NCI-H187 (cell line): Measurements from ENCODE around the gene ENPP5.
A peak's percentile ranks its signal among the peaks of the same experiment; 100 is the strongest.

Source experiments
- DNase-seq, 2 experiments: peaks; one replicate each; lab custom pipeline; 2025; lab: John Stamatoyannopoulos, UW

ENPP5 gene, protein sequence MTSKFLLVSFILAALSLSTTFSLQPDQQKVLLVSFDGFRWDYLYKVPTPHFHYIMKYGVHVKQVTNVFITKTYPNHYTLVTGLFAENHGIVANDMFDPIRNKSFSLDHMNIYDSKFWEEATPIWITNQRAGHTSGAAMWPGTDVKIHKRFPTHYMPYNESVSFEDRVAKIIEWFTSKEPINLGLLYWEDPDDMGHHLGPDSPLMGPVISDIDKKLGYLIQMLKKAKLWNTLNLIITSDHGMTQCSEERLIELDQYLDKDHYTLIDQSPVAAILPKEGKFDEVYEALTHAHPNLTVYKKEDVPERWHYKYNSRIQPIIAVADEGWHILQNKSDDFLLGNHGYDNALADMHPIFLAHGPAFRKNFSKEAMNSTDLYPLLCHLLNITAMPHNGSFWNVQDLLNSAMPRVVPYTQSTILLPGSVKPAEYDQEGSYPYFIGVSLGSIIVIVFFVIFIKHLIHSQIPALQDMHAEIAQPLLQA

DNA sequence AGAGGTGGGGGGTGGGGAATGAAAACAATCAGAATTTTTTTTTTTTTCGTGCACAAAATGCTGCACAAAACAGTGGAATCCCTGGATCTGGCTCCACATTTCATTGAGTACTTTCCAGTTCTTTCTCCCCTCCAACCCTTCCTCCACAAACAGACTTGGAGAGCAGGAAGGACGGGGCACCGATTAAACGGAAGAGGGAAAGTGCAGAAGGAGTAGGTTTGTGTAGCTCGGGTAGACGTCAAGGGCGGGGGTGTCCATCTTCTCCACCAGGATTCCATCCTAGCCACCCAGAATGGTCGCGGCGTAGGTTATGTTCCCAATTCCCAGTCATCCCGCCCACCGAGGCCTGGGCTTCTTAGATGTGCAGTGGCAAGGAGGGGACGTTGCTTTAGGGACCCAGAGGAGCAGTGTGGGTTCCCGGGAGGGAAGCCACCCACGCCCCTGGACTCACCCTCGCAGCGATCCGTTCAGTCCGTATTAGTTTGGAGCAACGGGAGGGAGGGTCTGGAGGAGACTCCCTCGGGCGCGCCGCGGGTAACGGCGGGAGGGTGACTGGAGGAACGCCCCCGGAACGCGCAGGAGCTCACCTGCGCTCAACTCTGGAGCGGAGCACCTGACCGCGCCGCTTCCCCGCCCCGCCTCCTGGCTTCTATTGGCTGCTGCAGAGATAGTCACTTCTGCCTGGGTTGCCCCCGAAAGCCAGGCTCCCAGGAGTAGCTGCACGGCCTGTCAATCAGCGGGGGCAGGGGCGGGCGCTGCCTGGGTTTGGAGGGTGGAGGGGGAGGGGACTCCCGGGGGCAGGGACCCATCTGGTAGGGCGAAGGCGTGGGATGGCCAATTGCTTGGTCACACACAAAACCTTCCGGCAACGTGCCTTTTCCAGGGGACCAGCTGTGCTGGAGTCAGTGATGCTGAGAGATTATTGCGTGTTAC is at the start of gene ENPP5:
ENPP5 (minus strand) TSS at position 624 of the 933 bp plus-strand sequence. CDS start 2,718 bp downstream, outside the sequence.
- DNase-seq, result peak; percentile 85 to 95

DNA sequence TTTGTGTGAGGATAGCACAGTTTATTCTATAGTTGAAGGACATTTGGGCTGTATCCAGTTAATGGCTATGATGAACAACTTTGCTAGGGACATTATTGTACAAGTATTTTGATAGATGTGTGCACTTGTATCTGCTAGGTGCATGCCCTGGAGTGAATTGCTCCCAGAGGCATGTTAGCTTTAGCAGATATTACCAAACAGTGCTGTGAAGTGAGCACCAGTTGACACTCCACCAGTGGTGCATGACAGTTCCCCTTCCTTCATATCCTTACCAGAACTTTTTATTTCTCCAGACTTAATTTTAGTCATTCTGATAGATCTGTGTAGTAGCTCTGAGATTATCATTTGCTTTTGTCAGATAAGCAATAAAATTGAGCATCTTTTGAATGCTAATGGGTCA is 48.9 kb upstream of the ENPP5 start:
- no peak for DNase-seq

DNA sequence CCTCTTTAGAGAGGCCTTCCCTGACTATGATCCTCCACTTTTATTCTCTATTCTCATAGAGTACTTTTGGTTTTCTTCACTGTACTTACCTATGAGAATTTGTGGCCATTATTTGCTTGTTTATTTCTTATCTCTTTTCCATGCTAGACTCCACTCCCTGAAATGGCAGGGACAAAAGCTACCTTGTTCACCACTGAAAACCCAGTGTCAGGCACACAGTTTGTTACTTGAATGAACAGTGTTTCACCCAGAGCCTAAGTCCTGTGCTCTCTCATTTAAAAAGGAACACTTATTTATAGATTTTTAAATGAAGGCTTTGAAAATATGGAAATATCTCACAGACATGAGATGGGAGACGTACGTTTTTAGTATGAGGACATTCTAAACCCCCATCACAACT is 47.7 kb upstream of the ENPP5 start:
- DNase-seq, result no peak

DNA sequence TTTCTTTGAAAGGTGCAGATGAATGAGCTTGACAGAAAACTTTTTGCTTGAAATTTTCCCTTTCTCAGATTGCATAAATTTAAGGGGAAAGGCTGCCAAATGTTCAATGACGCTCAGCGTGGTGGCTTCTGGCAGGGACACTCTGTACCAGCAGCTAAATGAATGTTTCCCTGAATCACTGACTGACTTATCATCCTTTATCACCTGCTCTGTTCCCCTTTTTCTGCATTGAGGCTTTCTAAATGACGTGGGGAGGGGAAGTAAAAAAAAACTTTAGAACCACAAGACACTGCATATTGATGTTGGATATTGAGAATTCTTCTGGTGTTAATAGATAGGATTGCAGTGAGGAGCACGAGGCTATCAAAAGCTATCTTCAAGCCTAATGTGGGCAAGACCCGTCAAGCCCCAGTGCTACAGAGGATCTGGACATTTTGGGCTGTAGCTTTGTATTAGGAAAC is 46.9 kb upstream of the ENPP5 start:
- DNase-seq, result no peak

DNA sequence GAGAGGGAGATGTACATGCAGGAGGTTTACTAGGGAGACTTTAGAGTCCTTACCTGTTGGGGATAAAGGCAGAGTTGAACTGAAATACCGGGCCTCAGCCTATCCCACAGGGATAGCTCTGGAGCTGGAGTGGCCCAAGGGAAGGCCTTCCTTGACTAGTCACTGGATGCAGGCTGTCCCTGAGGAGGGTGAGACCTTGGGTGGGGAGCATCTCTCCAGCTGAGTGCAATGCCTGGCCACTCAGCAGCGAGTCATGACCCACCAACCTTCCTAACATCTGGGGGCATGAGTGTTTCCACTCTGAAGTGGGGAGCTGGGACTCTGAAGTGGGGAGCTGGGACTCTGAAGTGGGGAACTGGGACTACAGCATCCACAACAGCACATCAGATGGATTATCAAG is 46.1 kb upstream of the ENPP5 start:
- no peak for DNase-seq

DNA sequence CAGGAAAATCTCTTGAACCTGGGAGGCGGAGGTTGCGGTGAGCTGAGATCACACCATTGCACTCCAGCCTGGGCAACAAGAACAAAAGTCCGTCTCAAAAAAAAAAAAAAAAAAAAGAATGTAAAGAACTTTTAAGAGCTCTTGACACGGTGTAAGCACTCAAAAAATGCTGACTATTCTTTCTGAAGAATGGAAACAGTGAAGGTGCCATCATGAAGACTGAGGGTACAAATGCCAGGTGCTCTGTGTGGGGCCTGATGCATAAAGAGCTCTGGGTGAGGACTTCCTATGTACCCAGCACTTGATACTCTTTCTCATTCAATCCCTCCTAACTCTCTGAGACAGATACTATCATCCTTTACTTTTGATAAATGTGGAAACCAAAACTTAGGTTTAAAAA is 45.0 kb upstream of the ENPP5 start:
- no peak for DNase-seq

DNA sequence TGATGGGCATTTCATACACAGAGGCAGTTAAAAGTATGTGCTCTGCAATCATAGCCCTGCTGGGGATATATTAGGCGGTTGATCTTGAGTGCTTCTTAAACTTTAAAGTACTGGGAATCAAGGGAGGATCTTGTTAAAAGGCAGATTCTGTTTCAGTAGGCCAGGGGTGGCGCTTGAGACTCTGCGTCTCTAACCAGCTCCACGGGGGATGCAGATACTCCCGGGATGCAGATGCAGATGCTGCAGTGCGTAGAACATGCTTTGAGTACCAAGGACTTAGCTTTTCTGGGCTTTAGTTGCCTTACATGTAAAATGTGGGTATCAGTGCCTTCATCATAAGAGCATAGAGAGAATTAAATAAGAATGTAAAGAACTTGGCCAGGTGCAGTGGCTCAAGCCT is 44.4 kb upstream of the ENPP5 start:
- no peak for DNase-seq

DNA sequence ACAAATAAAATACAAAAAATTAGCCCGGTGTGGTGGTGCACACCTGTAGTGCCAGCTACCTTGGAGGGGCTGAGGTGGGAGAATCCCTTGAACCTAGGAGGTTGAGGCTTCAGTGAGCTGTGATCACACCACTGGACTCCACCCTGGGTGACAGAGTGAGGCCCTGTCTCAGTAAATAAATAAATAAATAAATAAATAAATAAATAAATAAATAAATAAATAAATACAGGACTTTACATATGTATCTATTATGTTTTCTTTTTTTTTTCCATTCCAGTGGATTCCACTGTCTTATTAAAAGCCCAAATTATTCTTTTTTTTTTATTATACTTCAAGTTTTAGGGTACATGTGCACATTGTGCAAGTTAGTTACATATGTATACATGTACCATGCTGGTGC is 41.1 kb upstream of the ENPP5 start:
- no peak for DNase-seq

DNA sequence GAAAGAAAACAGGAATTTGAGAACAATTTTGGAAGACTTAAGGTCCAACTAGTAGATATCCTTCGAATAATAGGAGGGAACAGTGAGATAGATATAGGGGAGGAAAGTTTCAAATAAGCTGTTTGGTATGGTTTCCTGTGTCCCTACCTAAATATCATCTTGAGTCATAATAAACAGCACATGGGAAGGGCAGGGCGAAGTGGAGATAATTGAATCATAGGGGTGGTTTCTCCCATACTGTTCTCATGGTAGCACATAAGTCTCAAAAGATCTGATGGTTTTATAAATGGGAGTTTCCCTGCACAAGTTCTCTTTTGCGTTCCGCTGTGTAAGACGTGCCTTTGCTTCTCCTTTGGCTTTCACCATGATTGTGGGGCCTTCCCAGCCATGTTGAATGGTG is 39.5 kb upstream of the ENPP5 start:
- no peak for DNase-seq

DNA sequence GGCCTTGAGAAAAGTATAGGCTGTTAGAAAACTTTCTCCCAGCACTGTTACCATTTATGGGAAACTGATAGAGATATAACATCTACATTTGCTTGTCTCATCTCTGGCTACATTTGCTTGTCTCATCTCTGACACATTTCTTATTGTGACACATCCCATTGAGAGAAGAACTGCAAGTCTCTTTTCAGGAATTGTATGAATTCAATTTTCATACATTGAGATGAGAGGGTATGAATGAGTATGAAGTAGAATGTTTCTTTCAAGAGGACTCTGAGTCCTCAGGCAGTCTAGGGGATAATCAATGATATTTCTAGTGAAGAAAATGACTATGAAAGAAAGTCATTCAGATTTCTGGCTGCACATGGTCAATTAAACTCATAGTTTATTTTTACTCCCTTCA is 37.5 kb upstream of the ENPP5 start:
- DNase-seq, result no peak

DNA sequence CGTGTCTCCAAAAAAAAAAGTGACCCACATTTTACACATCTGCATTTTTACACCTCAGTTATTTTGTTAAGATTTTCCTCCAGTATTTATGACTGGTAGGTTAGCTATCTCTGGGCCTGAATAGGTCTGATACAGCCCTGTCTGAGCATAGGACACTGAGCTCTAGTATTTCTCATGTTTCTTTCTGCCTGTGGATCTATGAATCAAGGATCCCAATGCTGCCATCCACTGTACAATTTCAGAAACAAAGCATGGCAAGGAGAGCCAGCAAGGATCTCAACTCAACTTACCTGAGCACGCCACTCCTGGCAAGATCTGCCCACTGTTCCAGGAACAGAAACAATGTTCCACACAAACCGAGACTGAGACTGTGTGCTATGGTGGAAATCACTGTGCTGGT is 36.4 kb upstream of the ENPP5 start:
- DNase-seq, result no peak

DNA sequence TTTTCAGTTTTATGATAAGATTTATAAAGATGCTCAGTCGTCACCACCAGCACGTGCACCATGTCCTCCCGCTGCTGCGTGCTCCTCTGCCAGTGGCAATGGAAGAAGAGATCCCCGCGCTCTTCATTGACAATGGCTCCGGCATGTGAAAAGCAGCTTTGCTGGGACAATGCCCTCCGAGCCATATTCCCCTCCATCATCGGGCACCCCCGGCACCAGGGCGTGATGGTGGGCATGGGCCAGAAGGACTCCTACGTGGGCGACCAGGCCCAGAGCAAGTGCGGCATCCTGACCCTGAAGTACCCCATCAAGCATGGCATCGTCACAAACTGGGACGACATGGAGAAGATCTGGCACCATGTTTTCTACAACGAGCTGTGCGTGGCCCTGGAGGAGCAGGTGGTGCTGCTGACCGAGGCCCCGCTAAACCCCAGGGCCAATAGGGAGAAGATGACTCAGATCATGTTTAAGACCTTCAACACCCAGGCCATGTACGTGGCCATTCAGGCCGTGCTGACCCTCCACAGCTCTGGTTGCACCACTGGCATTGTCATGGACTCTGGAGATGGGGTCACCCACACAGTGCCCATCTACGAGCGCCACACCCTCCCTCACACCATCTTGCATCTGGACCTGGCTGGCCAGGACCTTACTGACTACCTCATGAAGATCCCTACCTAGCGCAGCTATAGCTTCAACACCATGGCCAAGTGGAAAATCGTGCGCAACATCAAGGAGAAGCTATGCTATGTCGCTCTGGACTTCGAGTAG is 34.3 kb upstream of the ENPP5 start:
- no peak for DNase-seq

DNA sequence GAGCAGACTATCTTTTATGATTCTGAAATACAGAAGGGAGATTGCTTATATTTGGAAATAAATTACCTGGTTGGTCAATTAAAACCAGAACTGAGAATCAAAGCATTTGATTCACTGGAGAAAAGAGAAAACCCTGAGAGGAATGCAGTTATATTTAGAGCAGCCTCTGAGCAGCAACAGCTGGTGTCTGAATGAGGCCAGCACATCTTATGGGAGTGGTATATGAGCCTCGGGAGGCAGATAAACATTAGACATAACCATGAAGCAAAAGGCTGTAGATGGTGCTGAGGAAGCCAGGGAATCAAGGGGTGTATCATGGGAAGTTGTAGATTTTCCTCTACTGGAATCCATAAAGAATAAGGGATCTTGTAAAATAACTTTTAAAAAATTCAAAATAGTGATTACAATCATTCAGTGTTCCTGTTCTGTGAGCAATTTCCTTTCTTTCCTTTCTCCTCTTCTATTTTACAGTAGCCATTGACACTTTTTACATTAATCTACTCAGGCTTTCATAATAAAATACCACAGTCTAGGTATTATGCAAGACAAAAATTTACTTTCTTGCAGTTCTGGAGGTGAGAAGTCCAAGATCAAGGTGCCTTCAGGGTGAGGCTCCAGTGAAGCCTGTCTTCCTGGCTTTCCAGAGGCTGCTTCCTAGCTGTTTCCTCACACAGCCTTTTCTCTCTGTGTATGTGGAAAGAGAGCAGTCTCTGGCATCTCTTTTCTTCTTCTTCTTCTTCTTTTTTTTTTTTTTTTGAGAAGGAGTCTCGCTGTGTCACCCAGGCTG is 32.8 kb upstream of the ENPP5 start:
- no peak for DNase-seq

DNA sequence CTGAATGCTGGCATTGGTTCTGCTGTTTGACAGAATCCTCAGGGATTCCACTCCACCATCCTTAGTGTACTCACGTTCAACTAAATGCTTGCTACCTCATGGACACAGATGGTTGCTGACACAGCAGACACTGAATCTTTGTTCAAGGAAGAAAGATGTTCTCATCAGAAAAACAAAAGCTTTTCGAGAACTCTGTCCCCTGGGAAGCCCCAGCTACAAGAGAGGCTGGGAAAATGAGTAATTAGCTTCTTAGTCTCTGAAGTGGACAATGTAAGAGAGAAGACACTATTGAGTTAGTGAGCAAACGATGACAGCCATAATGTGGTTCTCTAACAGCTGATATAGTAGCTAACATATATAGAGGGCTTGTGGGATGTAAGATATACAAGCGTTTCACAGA is 30.9 kb upstream of the ENPP5 start:
- DNase-seq, result peak; percentile 70 to 72

DNA sequence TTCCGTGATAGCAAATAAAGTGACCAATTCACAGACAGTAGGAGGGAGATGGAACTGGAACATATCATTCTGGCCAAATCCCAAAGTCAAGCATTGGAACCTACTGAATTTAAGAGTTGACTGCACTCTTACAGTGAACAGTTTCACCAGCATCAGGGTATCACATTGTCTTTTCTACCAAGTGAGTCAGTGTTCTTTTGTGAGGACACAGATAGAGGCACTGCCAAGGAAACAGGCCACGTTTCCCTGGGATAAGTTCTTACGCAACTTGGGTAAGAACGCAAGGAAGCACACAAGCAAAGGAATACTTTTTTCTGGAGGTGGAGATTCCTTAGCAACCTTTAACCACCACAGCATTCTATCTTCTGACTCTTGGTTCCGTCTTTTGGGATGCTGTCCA is 28.6 kb upstream of the ENPP5 start:
- DNase-seq, result no peak

DNA sequence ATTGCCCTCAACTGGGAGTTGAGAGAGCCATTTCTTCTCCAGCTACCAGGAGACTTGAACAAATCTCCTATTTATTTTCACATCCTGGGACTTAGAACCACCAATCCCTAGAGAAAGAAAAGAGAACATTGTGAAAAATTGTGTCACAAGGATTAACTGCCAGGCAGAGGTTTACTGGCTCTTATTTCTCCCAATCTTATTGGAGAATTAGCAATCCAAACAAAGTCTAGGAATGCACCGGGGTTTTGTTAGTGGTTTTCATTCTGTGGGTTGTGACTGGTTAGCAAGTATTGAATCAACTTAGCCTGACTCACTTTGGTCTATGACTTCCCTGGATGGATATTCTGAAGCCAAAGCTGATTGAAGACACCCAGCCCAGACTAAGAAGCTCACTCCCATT is 21.2 kb upstream of the ENPP5 start:
- no peak for DNase-seq

DNA sequence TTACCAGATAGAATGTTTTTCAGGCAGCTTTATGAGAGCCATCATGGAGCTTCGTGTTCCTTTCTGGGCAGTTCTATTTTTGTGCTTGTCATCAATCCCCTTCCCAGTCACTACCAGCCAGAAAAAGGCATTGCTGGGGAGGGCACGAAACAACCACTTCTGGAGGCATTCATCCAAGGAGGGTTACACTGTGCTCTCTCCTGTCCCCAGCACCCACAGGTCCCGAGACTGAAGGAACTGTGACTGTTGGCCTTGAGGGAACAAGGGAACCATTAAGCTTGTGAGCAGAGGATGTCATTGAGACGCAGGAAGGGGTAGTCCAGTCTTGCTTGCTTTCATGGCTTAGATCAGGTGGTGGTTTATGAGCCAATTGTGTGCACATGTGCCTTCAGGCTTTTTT is 20.1 kb upstream of the ENPP5 start:
- DNase-seq, result peak in 1 of 2 experiments; percentile 42

DNA sequence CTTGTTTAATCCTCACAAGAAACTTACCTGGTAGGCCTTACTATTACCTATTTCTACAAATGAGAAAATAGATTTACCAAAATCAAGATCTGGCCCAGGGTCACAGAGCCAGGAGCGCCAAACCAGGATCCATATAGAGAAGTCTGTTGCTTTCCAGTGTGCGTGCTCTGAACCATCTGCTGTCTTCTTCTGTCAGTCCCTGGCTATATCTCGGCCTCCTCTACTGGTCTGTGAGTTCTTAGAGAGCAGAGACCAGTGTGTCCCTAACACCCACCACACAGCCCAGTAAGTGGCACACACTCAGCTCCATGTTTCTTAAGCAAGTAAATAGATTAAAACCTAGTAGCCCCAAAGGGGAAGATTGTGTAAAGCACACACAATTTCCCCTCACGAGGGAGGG is 18.9 kb upstream of the ENPP5 start:
- no peak for DNase-seq

DNA sequence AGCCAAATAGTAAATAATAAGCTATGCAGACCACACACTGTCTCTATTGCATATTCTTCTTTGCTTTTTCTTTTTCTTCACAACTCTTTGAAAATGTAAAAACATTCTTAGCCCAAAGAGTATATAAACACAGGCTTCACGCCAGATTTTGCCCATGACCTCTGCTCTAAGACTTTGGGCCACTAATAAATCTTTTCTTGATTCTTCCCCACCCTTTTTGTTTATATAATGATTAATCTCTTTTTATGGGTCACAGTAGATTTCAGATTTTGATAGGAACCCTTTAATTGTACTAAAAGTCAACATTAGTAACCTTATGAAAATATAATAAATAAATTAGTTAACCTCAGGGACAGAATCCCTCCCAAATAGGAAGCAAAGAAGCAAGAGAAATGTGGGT is 15.8 kb upstream of the ENPP5 start:
- no peak for DNase-seq

DNA sequence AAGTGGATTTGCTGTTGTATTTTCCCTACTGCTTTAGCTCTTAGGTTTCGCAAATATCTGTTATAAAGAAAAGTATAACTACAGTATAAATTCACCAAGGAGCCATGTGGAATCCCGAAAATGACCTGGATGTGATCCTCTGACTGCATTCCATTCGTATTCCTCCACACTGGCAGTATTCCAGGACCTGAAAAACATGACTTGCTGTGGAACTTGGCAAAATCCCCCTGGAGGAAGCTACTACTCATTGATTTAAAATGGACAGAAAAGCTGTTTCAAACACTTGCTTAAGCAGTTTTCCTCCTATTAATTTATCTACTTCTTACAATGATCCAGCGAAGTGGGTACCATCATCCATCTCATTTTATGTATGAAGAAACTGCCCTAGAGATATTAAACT is 13.3 kb upstream of the ENPP5 start:
- DNase-seq, result no peak

DNA sequence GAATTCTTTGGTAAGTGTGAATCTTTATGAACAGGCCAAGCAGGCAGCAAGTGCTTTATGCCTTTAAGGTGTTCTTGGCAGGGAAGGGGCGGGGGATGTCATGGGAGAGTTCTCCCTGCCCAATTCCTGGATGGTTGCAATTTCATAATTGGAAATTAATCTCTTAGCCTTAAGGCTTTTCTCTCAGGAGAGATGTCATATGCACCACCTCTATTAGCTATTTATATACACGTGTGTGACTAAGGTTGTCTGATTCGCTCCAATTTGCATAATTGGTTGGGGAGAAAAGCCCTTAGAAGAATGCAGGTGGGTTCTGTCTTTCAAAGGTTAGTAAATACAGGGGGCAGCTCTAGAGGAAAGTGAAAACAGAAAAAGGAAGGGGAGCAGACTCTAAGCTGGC is 5.2 kb upstream of the ENPP5 start:
- no peak for DNase-seq
